ENCODE data around the gene PCNX2. TPM values are rescaled to one million over a fixed set of nuclear protein-coding genes. Genes with fewer than 3 reads are reported as not detected.

The PCNX2 gene
- total and polyA plus RNA-seq, 2 donors (not counting 1 experiment from before 2014, with no cell fraction given), result 17.6 to 34.7 TPM

- ChIA-PET POLR2A (no interaction called here), CTCF (no interaction called here)
- TF ChIP-seq CTCF (IDR thresholded peaks at IDR 0.05) (no peak), EZH2 (IDR thresholded peaks at IDR 0.05; ENCODE audit: borderline replicate concordance, insufficient read depth, low read depth, low read length, poor library complexity, severe bottlenecking) (no peak)
- Mint-ChIP-seq H3K27me3 (no peaks in the 10 kb centered on the region), H3K9me3 (ENCODE audit: insufficient read depth) (peaks cover 2% of the 10 kb centered on the region), H3K4me3 (no peak overlapping the region), H3K27ac (no peak overlapping the region), H3K4me1 (no peaks in the 10 kb centered on the region)
- peaks cover 0 to 3% of the 10 kb centered on the region in 2 experiments for H3K36me3 ChIP-seq (replicated peaks in 1 of 2; ENCODE audit: control extremely low read depth in 1 of 2, control insufficient read depth in 1 of 2, extremely low read depth in 1 of 2, insufficient read depth in 2 of 2, low read length in 1 of 2)
- no peaks in the 10 kb centered on the region for H3K27me3 ChIP-seq (replicated peaks in 1 of 4; ENCODE audit: control extremely low read depth in 1 of 4, control insufficient read depth in 3 of 4, insufficient read depth in 4 of 4, low read length in 3 of 4)
- no peaks in the 10 kb centered on the region for H4K20me1 ChIP-seq (ENCODE audit: control insufficient read depth, insufficient read depth, low read length, poor library complexity, severe bottlenecking)
- H3K4me3 ChIP-seq (ENCODE audit: control extremely low read depth in 1 of 5, extremely low read depth in 1 of 5, insufficient read depth in 1 of 5, low read depth in 2 of 5, low read length in 4 of 5), result no peak overlapping the region
- H3K9me3 ChIP-seq (ENCODE audit: control extremely low read depth in 1 of 3, control insufficient read depth in 2 of 3, insufficient read depth in 1 of 3, low read length in 2 of 3), result peaks cover 2 to 14% (median 10%) of the 10 kb centered on the region in 3 donors
- H3K4me1 ChIP-seq (ENCODE audit: control insufficient read depth in 2 of 2, insufficient read depth in 2 of 2, low read length in 2 of 2), result no peaks in the 10 kb centered on the region
- H3K27ac ChIP-seq (ENCODE audit: low read length in 2 of 2), result no peak overlapping the region
- H2AFZ ChIP-seq (ENCODE audit: insufficient read depth, low read depth, low read length, poor library complexity, severe bottlenecking), result no peak overlapping the region
- H3K9ac ChIP-seq (ENCODE audit: low read length), result no peak overlapping the region
- ATAC-seq (ENCODE audit: low read depth) (no peak), DNase-seq (no peak)
- WGBS (ENCODE audit: insufficient coverage), result no CpG with 5 or more reads among the region's 1 CpG
- no peaks in the 10 kb centered on the region for H3K79me2 ChIP-seq (ENCODE audit: control insufficient read depth, insufficient read depth, low read length)
- H3K4me2 ChIP-seq (replicated peaks; ENCODE audit: low read depth, low read length, poor library complexity, severe bottlenecking), result no peak overlapping the region
- intact Hi-C loops (cut with micrococcal nuclease), result no loop called here
Measured at GRCh38 chr1:233064988-233065387, 230.5 kb downstream of the PCNX2 start.

- H3K9ac ChIP-seq (ENCODE audit: low read length), result no peak overlapping the region
- H2AFZ ChIP-seq (ENCODE audit: insufficient read depth, low read depth, low read length, poor library complexity, severe bottlenecking), result no peak overlapping the region
- H3K4me3 ChIP-seq (ENCODE audit: control extremely low read depth in 1 of 5, extremely low read depth in 1 of 5, insufficient read depth in 1 of 5, low read depth in 2 of 5, low read length in 4 of 5), result no peak overlapping the region
- no peaks in the 10 kb centered on the region for H3K4me1 ChIP-seq (ENCODE audit: control insufficient read depth in 2 of 2, insufficient read depth in 2 of 2, low read length in 2 of 2)
- no peak for ATAC-seq (ENCODE audit: low read depth)
- POLR2A ChIA-PET, result no interaction called here
- no peaks in the 10 kb centered on the region for H3K4me1 Mint-ChIP-seq
- no peaks in the 10 kb centered on the region for H3K27me3 ChIP-seq (replicated peaks in 1 of 4; ENCODE audit: control extremely low read depth in 1 of 4, control insufficient read depth in 3 of 4, insufficient read depth in 4 of 4, low read length in 3 of 4)
- peaks cover 2 to 14% (median 10%) of the 10 kb centered on the region in 3 donors for H3K9me3 ChIP-seq (ENCODE audit: control extremely low read depth in 1 of 3, control insufficient read depth in 2 of 3, insufficient read depth in 1 of 3, low read length in 2 of 3)
- no peak for DNase-seq
- H3K9me3 Mint-ChIP-seq (ENCODE audit: insufficient read depth), result peaks cover 2% of the 10 kb centered on the region
- no peak overlapping the region for H3K27ac Mint-ChIP-seq
- no peaks in the 10 kb centered on the region for H3K79me2 ChIP-seq (ENCODE audit: control insufficient read depth, insufficient read depth, low read length)
- no peak for TF ChIP-seq EZH2 (IDR thresholded peaks at IDR 0.05; ENCODE audit: borderline replicate concordance, insufficient read depth, low read depth, low read length, poor library complexity, severe bottlenecking)
- TF ChIP-seq CTCF (IDR thresholded peaks at IDR 0.05), result no peak
- H3K4me3 Mint-ChIP-seq, result no peak overlapping the region
- H3K36me3 ChIP-seq (replicated peaks in 1 of 2; ENCODE audit: control extremely low read depth in 1 of 2, control insufficient read depth in 1 of 2, extremely low read depth in 1 of 2, insufficient read depth in 2 of 2, low read length in 1 of 2), result peaks cover 0 to 3% of the 10 kb centered on the region in 2 experiments
- H3K27ac ChIP-seq (ENCODE audit: low read length in 2 of 2), result no peak overlapping the region
- CTCF ChIA-PET, result no interaction called here
- H3K4me2 ChIP-seq (replicated peaks; ENCODE audit: low read depth, low read length, poor library complexity, severe bottlenecking), result no peak overlapping the region
- H4K20me1 ChIP-seq (ENCODE audit: control insufficient read depth, insufficient read depth, low read length, poor library complexity, severe bottlenecking), result no peaks in the 10 kb centered on the region
- intact Hi-C loops (cut with micrococcal nuclease), result no loop called here
- no peaks in the 10 kb centered on the region for H3K27me3 Mint-ChIP-seq
Measured at GRCh38 chr1:233063462-233063861, 232.1 kb downstream of the PCNX2 start.

Measured in B cell (primary cell).